NOMO-1 treated with DMSO at 0.1 percent for 48 hours (cell line): ENCODE results near the gene BLOC1S3.

Source experiments
- DNase-seq: peaks from one replicate; lab custom pipeline; 2025; ENCODE audit not compliant: unreplicated experiment; lab: John Stamatoyannopoulos, UW

The BLOC1S3 gene

GRCh38 chr19:45178262-45179071, at the start of gene BLOC1S3:
Gene BLOC1S3 (plus strand): TSS chr19:45178784. CDS start chr19:45179297, 513 bp downstream.
- peak; percentile 100 for DNase-seq

GRCh38 chr19:45128806-45129205, 49.8 kb upstream of the BLOC1S3 start:
- no peak for DNase-seq

GRCh38 chr19:45130236-45130635, 48.3 kb upstream of the BLOC1S3 start:
- no peak for DNase-seq

- no peak for DNase-seq
Measured at GRCh38 chr19:45130888-45131615, 47.5 kb upstream of the BLOC1S3 start.

GRCh38 chr19:45133661-45134060, 44.9 kb upstream of the BLOC1S3 start:
- DNase-seq: no peak

- no peak for DNase-seq
Measured at GRCh38 chr19:45135176-45135885, 43.3 kb upstream of the BLOC1S3 start.

GRCh38 chr19:45136507-45137178, 41.9 kb upstream of the BLOC1S3 start:
- DNase-seq: no peak

GRCh38 chr19:45137179-45137761, 41.3 kb upstream of the BLOC1S3 start:
- no peak for DNase-seq

- no peak for DNase-seq
Measured at GRCh38 chr19:45138303-45138751, 40.3 kb upstream of the BLOC1S3 start.

GRCh38 chr19:45139286-45140143, 39.1 kb upstream of the BLOC1S3 start:
- no peak for DNase-seq

- DNase-seq: no peak
Measured at GRCh38 chr19:45140144-45140503, 38.5 kb upstream of the BLOC1S3 start.

GRCh38 chr19:45140533-45140932, 38.1 kb upstream of the BLOC1S3 start:
- no peak for DNase-seq

GRCh38 chr19:45141203-45141900, 37.2 kb upstream of the BLOC1S3 start:
- no peak for DNase-seq

- DNase-seq: no peak
Measured at GRCh38 chr19:45142016-45142725, 36.4 kb upstream of the BLOC1S3 start.

GRCh38 chr19:45142726-45143110, 35.9 kb upstream of the BLOC1S3 start:
- no peak for DNase-seq

GRCh38 chr19:45144431-45145269, 33.9 kb upstream of the BLOC1S3 start:
- DNase-seq: no peak

GRCh38 chr19:45145270-45146189, 33.1 kb upstream of the BLOC1S3 start:
- no peak for DNase-seq
